GM13976 (cell line): ENCODE measurements around the gene TMEM100.

Experiments used
- DNase-seq: peaks from one replicate; pipeline ENCODE4 v3.0.0; 2012; ENCODE audit warnings: low spot score
- CTCF ChIP-seq: IDR thresholded peaks from 2 replicates; pipeline ENCODE4 v1.5.1; 2012; ENCODE audit warnings: borderline replicate concordance, mild to moderate bottlenecking; ENCODE audit not compliant: insufficient read depth; ENCODE audit errors: extremely low read depth, missing control alignments, control extremely low read depth
- in situ Hi-C: fragments of 300-500 bp; cut with MboI; formaldehyde crosslinking; loops from one replicate; pipeline ENCODE4 v1.12.0; 2022; ENCODE audit warnings: low sequenced_read_pairs, mixed read lengths, inconsistent platforms; ENCODE audit not compliant: unreplicated experiment

TMEM100 gene

GRCh38 chr17:55722016-55722736 lies 488 bp downstream of the TMEM100 start:
- in situ Hi-C loops, result no loop called here
- DNase-seq, result no peak
- TF ChIP-seq CTCF, result no peak

GRCh38 chr17:55720919-55721836 lies 1.5 kb downstream of the TMEM100 start:
- DNase-seq, result no peak
- TF ChIP-seq CTCF, result no peak
- in situ Hi-C loops, result no loop called here

- TF ChIP-seq CTCF, result peak; percentile 67
- in situ Hi-C loops, result loop anchor here (10.0 kb wide), 1 partner anchor 193 kb away; no protein-coding TSS in a partner anchor
- DNase-seq, result peak; percentile 23
Measured at GRCh38 chr17:55717898-55718735, 4.5 kb downstream of the TMEM100 start.

- in situ Hi-C loops, result loop anchor here (10.0 kb wide), 1 partner anchor 193 kb away; no protein-coding TSS in a partner anchor
- DNase-seq, result no peak
- no peak for TF ChIP-seq CTCF
Measured at GRCh38 chr17:55717432-55717831, 5.2 kb downstream of the TMEM100 start.

GRCh38 chr17:55710829-55711496 lies 11.7 kb downstream of the TMEM100 start:
- no peak for DNase-seq
- TF ChIP-seq CTCF, result no peak
- in situ Hi-C loops, result loop anchor here (10.0 kb wide), 1 partner anchor 186 kb away; no protein-coding TSS in a partner anchor
